ENCODE measurements around the gene AMOTL1.
A peak's percentile ranks its signal among the peaks of the same experiment; 100 is the strongest.

The AMOTL1 gene

GRCh38 chr11:94884376-94884775 is 116.2 kb downstream of the AMOTL1 start:
- TF ChIP-seq, protein P1, sequence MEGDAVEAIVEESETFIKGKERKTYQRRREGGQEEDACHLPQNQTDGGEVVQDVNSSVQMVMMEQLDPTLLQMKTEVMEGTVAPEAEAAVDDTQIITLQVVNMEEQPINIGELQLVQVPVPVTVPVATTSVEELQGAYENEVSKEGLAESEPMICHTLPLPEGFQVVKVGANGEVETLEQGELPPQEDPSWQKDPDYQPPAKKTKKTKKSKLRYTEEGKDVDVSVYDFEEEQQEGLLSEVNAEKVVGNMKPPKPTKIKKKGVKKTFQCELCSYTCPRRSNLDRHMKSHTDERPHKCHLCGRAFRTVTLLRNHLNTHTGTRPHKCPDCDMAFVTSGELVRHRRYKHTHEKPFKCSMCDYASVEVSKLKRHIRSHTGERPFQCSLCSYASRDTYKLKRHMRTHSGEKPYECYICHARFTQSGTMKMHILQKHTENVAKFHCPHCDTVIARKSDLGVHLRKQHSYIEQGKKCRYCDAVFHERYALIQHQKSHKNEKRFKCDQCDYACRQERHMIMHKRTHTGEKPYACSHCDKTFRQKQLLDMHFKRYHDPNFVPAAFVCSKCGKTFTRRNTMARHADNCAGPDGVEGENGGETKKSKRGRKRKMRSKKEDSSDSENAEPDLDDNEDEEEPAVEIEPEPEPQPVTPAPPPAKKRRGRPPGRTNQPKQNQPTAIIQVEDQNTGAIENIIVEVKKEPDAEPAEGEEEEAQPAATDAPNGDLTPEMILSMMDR (IDR thresholded peaks at IDR 0.05): no peak
- TF ChIP-seq ZFX (IDR thresholded peaks at IDR 0.05; ENCODE audit: borderline replicate concordance): no peak
- H3K27ac ChIP-seq: no peak overlapping the region

DNA sequence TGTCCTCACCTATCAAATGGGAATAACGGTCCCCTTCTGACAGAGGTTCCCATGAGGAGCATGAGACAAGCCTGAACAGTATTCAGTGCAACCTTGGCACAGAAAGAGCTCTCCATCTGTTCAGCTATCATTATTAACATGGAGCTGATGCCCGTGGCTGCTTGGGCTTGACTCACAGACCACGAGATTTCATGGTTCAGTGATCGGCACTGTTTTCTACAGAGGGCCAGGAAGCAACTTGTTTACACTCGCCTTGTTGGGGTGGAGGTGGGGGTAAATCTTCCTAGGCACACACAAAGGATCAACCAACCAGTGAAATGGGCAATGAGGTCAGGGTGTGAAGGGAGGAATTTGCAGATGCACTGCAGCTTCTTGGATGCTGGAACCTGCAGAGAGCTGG is 117.0 kb downstream of the AMOTL1 start:
- TF ChIP-seq, protein P1 (IDR thresholded peaks at IDR 0.05): no peak
- TF ChIP-seq ZFX (IDR thresholded peaks at IDR 0.05; ENCODE audit: borderline replicate concordance): no peak
- no peak overlapping the region for H3K27ac ChIP-seq

DNA sequence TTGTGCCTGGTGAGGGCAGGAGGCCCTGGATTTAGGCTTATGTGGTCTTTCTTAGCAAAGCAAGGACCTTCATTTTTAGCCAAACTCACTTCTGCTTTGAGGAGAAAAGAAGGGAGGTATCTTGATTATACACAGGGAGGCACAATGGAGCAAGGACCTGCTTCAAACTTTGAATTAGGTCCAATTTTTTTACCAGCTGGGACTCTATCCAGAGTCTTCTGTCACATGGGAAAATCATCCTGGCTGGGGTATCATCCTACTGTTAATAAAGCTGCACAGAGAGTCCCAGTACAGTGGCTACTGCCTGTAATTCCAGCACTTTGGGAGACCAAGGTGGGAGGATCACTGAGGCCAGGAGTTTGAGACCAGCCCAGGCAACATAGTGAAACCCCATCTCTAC is 117.4 kb downstream of the AMOTL1 start:
- TF ChIP-seq, protein P1 (IDR thresholded peaks at IDR 0.05): no peak
- no peak for TF ChIP-seq ZFX (IDR thresholded peaks at IDR 0.05; ENCODE audit: borderline replicate concordance)
- no peak overlapping the region for H3K27ac ChIP-seq

DNA sequence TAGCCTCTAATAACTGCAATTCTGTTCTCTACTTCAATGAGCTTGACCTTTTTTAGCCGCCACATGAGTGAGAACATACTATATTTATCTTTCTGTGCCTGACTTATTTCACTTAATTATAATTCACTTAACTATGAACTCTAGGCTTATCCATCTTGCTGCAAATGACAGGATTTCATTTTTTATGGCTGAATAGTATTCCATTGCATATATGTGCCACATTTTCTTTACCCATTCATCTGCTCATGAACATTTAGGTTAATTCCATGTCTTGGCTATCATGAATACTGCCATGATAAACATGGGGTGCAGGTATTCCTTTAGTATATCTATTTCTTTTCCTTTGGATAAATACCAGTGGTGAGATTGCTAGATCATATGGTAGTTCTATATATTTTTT is 120.0 kb downstream of the AMOTL1 start:
- TF ChIP-seq ZFX (IDR thresholded peaks at IDR 0.05; ENCODE audit: borderline replicate concordance): no peak
- TF ChIP-seq, protein P1 (IDR thresholded peaks at IDR 0.05): no peak
- H3K27ac ChIP-seq: no peak overlapping the region

- H3K27ac ChIP-seq: no peak overlapping the region
Observed at GRCh38 chr11:94895451-94895850, 127.3 kb downstream of the AMOTL1 start.

GRCh38 chr11:94895971-94896370 is 127.8 kb downstream of the AMOTL1 start:
- H3K27ac ChIP-seq: no peak overlapping the region

More at GRCh38 chr11:94895451-94895850, 127.3 kb downstream of the AMOTL1 start:
- TF ChIP-seq ZFX (IDR thresholded peaks at IDR 0.05; ENCODE audit: borderline replicate concordance): no peak
- TF ChIP-seq, protein P1 (IDR thresholded peaks at IDR 0.05): no peak

GRCh38 chr11:94897330-94897768 is 129.2 kb downstream of the AMOTL1 start:
- TF ChIP-seq, protein P1 (IDR thresholded peaks at IDR 0.05): peak; percentile 90
- no peak for TF ChIP-seq ZFX (IDR thresholded peaks at IDR 0.05; ENCODE audit: borderline replicate concordance)
- H3K27ac ChIP-seq: no peak overlapping the region

More at GRCh38 chr11:94895971-94896370, 127.8 kb downstream of the AMOTL1 start:
- no peak for TF ChIP-seq ZFX (IDR thresholded peaks at IDR 0.05; ENCODE audit: borderline replicate concordance)
- TF ChIP-seq, protein P1 (IDR thresholded peaks at IDR 0.05): no peak
